ENCODE results near the gene ASXL1.

The ASXL1 gene

DNA sequence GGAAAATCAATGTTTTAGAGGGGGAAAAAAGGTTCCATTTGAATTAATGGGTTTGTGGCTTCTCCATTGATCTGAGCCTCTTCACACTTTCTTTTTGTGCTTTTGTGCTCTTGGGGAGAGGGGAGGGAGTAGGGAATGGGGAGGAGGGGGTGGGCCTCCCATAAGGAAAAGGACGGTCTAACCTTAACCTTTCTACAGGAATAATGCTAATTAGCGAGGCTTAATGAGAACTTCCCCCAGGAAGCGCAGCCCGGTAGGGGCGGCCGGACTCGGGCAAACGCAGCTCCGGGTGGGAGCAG is 124.0 kb downstream of the ASXL1 start:
- no peak overlapping the region for H3K4me3 ChIP-seq (ENCODE audit: low read depth, low read length)
- TF ChIP-seq, protein P1, sequence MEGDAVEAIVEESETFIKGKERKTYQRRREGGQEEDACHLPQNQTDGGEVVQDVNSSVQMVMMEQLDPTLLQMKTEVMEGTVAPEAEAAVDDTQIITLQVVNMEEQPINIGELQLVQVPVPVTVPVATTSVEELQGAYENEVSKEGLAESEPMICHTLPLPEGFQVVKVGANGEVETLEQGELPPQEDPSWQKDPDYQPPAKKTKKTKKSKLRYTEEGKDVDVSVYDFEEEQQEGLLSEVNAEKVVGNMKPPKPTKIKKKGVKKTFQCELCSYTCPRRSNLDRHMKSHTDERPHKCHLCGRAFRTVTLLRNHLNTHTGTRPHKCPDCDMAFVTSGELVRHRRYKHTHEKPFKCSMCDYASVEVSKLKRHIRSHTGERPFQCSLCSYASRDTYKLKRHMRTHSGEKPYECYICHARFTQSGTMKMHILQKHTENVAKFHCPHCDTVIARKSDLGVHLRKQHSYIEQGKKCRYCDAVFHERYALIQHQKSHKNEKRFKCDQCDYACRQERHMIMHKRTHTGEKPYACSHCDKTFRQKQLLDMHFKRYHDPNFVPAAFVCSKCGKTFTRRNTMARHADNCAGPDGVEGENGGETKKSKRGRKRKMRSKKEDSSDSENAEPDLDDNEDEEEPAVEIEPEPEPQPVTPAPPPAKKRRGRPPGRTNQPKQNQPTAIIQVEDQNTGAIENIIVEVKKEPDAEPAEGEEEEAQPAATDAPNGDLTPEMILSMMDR (IDR thresholded peaks at IDR 0.05; ENCODE audit: insufficient read depth, low read depth, low read length, missing control alignments) = no peak
- DNase-seq (ENCODE audit: low read depth) = no peak

DNA sequence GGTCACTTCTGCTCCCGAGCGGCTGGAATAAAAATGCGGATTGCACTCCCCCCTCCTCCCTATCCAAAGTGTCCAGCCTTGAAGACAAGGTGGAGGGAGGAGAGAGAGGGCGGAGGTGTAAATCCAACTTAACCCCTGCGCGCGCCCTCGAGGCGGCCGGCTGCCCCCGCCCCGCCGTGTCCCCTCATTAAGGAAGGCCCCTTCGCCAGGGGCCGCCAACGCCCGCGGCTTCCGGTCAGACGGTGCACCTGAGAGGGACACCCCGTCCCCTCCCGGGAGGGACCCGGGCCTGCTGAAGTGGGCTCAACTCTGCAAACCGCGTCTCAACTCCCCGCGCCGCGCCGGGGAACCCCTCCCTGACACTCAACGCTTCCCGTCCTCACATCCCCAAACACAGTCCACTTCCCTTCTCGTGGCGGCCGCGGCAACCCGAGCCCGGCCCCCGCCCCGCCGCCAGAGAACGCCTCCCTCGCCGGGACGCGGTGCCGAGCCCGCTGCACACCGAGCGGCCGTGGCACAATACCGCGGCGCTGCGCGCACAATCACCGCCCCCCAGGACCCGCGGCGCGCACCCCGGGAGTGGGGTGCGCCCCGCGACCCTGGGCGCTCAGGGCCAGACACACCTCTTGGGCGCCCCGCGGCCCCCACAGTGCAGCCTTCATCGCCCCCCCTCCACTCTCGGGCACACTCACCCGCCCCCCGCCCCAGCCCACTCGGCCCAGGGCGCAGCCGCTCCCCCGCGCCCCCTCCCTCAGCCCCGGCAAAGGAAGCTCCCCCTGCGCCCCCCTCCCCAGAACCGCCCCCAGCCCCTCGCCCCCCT is 124.5 kb downstream of the ASXL1 start:
- H3K4me3 ChIP-seq (ENCODE audit: low read depth, low read length) = peak overlapping the region; percentile 49
- DNase-seq (ENCODE audit: low read depth) = no peak
- TF ChIP-seq, protein P1 (IDR thresholded peaks at IDR 0.05; ENCODE audit: insufficient read depth, low read depth, low read length, missing control alignments) = no peak

DNA sequence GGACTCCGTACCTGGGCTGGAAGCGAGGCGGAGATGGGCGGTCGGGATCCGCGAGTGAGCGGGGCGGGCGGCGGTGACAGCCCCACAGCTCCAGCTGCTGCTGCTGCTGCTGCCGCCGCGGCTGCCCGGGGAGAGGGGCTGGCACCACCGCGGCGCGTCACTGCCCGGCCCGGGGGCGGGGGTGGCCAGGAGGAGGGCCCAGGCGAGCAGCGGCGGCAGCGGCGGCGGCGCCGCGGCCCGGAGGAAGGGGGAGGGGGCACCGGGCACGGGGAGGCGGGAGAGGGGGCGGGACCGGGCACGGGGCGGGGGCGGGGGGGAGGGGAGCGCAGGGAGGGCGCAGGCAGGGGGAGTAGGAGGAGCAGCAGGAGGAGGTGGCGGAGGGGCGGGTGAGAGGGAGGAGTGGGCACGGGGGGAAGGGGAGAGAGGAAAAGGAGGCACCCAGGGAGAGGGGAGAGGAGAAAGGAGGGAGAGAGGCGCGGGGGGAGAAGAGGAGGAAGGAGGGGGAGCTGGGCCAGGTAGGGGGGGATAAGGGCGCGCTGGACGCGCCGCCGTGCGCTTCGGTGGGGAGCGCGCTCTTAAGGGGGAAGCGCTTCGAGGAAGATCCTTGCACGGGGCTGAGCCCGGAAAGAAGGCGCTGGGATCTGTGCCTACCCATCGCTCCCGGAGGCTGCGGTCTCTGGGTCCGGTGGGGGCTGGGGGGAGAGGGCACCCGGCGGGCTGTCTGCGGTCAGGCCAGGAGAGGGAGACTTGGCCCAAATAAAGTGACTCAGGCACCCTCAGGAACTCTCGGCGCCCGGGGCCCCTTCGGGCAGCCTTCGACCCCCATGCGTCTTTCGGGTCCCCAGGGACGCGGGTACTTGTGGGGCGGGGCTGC is 125.5 kb downstream of the ASXL1 start:
- peak overlapping the region; percentile 61 for H3K4me3 ChIP-seq (ENCODE audit: low read depth, low read length)
- no peak for DNase-seq (ENCODE audit: low read depth)
- TF ChIP-seq, protein P1 (IDR thresholded peaks at IDR 0.05; ENCODE audit: insufficient read depth, low read depth, low read length, missing control alignments) = no peak

DNA sequence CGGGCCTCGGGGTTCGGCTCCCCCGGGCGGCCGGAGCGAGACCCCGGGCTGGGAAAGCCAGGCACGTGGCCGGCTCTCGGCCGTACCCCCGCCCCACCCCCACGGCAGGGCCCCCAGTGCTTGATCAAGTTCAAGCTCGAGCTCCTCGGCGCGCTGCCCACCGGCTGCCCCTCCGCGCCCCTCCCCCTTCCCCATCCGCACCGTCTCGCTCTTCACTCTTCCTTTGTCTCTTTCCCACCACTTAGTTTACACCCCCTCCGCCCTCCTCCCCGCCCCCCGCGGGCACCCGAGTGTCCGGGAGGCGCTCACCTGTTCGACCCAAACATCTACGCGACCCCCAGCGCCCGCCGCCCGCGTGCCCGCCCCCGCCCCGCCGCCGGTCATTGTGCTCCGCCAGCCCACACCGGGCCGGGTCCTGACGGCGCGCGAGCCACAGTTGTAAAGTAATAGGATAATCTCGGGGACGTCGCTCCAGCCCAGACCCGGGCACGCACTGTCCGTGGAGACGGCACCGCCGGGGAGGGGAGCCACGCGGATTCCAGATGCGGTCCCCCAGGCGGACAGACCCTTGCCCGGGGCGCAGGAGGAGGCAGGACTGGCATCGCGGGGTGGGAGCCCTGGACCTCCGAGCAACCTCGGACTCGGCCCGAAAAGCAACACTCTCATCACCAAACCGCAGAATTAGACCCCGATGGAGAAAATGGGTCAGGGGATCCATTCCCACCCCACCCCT is 126.3 kb downstream of the ASXL1 start:
- no peak for DNase-seq (ENCODE audit: low read depth)
- peak overlapping the region; percentile 61 for H3K4me3 ChIP-seq (ENCODE audit: low read depth, low read length)
- TF ChIP-seq, protein P1 (IDR thresholded peaks at IDR 0.05; ENCODE audit: insufficient read depth, low read depth, low read length, missing control alignments) = no peak

DNA sequence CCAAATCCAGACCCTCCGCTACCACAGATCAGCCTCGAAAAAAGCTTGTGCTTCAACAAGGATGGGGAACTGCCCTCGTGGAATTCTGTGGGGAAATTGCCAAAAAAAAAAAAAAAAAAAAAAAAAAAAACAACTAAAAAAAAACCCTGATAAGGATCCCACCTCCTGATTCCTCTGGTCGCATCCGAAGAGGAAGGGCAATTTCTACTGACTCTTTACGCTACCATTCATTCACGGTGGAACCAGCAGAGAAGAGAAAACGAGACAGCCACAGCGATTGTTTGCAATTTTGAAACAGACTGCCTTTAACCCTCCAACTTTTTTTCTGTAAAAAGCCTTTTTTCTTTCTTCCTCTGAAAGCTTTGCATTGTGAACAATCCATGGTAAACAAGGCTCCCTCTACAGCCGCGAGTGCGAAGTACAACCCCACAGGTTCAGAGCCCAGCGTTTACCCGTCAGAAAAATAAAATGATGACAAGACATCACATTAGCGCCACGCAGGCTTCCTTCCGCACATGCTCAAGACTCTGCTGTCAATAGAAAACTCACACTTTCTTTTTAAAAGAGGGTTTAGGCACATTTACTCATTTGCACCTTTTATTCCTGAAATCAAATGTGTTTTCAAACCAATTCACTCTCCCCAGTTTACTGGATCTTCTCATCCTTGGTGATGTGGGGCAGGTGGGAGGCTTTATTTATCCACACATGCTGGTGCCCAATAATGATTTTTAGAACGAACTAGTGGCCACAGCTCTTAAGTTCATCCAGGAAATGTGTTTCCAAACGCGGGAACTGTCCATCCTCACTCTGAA is 127.0 kb downstream of the ASXL1 start:
- peak; percentile 79 for DNase-seq (ENCODE audit: low read depth)
- peak overlapping the region; percentile 61 for H3K4me3 ChIP-seq (ENCODE audit: low read depth, low read length)
- TF ChIP-seq, protein P1 (IDR thresholded peaks at IDR 0.05; ENCODE audit: insufficient read depth, low read depth, low read length, missing control alignments) = peak; percentile 81
